Measurements from ENCODE around the gene FAM124A. TPM values are rescaled to one million over a fixed set of nuclear protein-coding genes. Genes with fewer than 3 reads are reported as not detected.
A peak's percentile ranks its signal among the peaks of the same experiment; 100 is the strongest.

The FAM124A gene
- total and polyA plus RNA-seq, 2 experiments from 2014 or later, result 37.7 to 109 TPM

DNA sequence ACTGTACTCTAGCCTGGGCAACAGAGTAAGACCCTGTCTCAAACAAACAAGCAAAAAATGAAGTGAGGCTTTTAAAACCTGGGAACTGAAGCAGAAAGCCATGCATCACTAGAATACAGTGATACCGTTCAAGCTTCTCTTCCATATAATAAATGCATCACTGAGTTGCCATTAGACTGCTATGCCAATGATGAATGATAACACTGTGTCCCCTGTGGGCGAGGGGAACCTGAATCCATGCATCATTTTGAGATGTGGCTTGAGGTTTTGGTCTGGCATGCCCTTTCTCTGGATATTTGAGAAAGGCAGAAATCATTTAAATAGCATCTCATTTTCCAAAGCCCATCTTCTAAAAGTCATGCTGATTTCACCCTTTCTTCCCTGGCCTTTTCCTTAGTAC, 1.5 kb upstream of the FAM124A start:
- no peak overlapping the region for H3K27ac Mint-ChIP-seq
- Histone ChIP-seq H3K79me2 (replicated peaks; ENCODE audit: insufficient read depth) (peaks cover 33% of the 10 kb centered on the region), H2AFZ (no peak overlapping the region), H3K36me3 (ENCODE audit: insufficient read depth) (no peaks in the 10 kb centered on the region), H3K27me3 (ENCODE audit: insufficient read depth) (peaks cover 2% of the 10 kb centered on the region; the same call in 1 of the 2 replicates), H3K4me1 (ENCODE audit: insufficient read depth) (peaks cover 47% of the 10 kb centered on the region), H3K27ac (ENCODE audit: low read depth) (no peak overlapping the region), H3K4me3 (no peak overlapping the region; the same call in 1 of the 2 replicates), H3F3A (replicated peaks; ENCODE audit: low read depth) (peaks cover 7% of the 10 kb centered on the region), H4K20me1 (replicated peaks; ENCODE audit: insufficient read depth) (peaks cover 3% of the 10 kb centered on the region; the same call in 1 of the 2 replicates), H3K4me2 (peak overlapping the region; percentile 92), H3K9me2 (ENCODE audit: insufficient read depth) (peaks cover 8% of the 10 kb centered on the region; the same call in 1 of the 2 replicates)
- peaks cover 33% of the 10 kb centered on the region for H3K36me3 Mint-ChIP-seq (ENCODE audit: low read depth)
- TF ChIP-seq STAT1 (IDR thresholded peaks at IDR 0.05; ENCODE audit: unreplicated experiment), result no peak
- no peak for TF ChIP-seq NANOG (IDR thresholded peaks at IDR 0.05; ENCODE audit: borderline replicate concordance)
- no peak for TF ChIP-seq EZH2phosphoT487 (IDR thresholded peaks at IDR 0.05; ENCODE audit: unreplicated experiment)
- TF ChIP-seq, protein P1, sequence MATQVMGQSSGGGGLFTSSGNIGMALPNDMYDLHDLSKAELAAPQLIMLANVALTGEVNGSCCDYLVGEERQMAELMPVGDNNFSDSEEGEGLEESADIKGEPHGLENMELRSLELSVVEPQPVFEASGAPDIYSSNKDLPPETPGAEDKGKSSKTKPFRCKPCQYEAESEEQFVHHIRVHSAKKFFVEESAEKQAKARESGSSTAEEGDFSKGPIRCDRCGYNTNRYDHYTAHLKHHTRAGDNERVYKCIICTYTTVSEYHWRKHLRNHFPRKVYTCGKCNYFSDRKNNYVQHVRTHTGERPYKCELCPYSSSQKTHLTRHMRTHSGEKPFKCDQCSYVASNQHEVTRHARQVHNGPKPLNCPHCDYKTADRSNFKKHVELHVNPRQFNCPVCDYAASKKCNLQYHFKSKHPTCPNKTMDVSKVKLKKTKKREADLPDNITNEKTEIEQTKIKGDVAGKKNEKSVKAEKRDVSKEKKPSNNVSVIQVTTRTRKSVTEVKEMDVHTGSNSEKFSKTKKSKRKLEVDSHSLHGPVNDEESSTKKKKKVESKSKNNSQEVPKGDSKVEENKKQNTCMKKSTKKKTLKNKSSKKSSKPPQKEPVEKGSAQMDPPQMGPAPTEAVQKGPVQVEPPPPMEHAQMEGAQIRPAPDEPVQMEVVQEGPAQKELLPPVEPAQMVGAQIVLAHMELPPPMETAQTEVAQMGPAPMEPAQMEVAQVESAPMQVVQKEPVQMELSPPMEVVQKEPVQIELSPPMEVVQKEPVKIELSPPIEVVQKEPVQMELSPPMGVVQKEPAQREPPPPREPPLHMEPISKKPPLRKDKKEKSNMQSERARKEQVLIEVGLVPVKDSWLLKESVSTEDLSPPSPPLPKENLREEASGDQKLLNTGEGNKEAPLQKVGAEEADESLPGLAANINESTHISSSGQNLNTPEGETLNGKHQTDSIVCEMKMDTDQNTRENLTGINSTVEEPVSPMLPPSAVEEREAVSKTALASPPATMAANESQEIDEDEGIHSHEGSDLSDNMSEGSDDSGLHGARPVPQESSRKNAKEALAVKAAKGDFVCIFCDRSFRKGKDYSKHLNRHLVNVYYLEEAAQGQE (IDR thresholded peaks at IDR 0.05; ENCODE audit: unreplicated experiment), result no peak
- no peak for TF ChIP-seq ZNF114 (CRISPR knock-in tag; IDR thresholded peaks at IDR 0.05)
- TF ChIP-seq POLR2AphosphoS5 (IDR thresholded peaks at IDR 0.05; ENCODE audit: low read depth), result no peak
- TF ChIP-seq, protein P2, sequence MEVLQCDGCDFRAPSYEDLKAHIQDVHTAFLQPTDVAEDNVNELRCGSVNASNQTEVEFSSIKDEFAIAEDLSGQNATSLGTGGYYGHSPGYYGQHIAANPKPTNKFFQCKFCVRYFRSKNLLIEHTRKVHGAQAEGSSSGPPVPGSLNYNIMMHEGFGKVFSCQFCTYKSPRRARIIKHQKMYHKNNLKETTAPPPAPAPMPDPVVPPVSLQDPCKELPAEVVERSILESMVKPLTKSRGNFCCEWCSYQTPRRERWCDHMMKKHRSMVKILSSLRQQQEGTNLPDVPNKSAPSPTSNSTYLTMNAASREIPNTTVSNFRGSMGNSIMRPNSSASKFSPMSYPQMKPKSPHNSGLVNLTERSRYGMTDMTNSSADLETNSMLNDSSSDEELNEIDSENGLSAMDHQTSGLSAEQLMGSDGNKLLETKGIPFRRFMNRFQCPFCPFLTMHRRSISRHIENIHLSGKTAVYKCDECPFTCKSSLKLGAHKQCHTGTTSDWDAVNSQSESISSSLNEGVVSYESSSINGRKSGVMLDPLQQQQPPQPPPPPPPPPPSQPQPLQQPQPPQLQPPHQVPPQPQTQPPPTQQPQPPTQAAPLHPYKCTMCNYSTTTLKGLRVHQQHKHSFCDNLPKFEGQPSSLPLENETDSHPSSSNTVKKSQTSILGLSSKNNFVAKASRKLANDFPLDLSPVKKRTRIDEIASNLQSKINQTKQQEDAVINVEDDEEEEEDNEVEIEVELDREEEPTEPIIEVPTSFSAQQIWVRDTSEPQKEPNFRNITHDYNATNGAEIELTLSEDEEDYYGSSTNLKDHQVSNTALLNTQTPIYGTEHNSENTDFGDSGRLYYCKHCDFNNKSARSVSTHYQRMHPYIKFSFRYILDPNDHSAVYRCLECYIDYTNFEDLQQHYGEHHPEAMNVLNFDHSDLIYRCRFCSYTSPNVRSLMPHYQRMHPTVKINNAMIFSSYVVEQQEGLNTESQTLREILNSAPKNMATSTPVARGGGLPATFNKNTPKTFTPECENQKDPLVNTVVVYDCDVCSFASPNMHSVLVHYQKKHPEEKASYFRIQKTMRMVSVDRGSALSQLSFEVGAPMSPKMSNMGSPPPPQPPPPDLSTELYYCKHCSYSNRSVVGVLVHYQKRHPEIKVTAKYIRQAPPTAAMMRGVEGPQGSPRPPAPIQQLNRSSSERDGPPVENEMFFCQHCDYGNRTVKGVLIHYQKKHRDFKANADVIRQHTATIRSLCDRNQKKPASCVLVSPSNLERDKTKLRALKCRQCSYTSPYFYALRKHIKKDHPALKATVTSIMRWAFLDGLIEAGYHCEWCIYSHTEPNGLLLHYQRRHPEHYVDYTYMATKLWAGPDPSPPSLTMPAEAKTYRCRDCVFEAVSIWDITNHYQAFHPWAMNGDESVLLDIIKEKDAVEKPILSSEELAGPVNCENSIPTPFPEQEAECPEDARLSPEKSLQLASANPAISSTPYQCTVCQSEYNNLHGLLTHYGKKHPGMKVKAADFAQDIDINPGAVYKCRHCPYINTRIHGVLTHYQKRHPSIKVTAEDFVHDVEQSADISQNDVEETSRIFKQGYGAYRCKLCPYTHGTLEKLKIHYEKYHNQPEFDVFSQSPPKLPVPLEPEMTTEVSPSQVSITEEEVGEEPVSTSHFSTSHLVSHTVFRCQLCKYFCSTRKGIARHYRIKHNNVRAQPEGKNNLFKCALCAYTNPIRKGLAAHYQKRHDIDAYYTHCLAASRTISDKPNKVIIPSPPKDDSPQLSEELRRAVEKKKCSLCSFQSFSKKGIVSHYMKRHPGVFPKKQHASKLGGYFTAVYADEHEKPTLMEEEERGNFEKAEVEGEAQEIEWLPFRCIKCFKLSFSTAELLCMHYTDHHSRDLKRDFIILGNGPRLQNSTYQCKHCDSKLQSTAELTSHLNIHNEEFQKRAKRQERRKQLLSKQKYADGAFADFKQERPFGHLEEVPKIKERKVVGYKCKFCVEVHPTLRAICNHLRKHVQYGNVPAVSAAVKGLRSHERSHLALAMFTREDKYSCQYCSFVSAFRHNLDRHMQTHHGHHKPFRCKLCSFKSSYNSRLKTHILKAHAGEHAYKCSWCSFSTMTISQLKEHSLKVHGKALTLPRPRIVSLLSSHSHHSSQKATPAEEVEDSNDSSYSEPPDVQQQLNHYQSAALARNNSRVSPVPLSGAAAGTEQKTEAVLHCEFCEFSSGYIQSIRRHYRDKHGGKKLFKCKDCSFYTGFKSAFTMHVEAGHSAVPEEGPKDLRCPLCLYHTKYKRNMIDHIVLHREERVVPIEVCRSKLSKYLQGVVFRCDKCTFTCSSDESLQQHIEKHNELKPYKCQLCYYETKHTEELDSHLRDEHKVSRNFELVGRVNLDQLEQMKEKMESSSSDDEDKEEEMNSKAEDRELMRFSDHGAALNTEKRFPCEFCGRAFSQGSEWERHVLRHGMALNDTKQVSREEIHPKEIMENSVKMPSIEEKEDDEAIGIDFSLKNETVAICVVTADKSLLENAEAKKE (CRISPR knock-in tag; IDR thresholded peaks at IDR 0.05), result no peak
- no peak for TF ChIP-seq JUNB (IDR thresholded peaks at IDR 0.05; ENCODE audit: unreplicated experiment)
- TF ChIP-seq, protein P3, sequence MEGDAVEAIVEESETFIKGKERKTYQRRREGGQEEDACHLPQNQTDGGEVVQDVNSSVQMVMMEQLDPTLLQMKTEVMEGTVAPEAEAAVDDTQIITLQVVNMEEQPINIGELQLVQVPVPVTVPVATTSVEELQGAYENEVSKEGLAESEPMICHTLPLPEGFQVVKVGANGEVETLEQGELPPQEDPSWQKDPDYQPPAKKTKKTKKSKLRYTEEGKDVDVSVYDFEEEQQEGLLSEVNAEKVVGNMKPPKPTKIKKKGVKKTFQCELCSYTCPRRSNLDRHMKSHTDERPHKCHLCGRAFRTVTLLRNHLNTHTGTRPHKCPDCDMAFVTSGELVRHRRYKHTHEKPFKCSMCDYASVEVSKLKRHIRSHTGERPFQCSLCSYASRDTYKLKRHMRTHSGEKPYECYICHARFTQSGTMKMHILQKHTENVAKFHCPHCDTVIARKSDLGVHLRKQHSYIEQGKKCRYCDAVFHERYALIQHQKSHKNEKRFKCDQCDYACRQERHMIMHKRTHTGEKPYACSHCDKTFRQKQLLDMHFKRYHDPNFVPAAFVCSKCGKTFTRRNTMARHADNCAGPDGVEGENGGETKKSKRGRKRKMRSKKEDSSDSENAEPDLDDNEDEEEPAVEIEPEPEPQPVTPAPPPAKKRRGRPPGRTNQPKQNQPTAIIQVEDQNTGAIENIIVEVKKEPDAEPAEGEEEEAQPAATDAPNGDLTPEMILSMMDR (conservative IDR thresholded peaks at IDR 0.05; ENCODE audit: low read depth in 2 of 2), result no peak
- TF ChIP-seq CREB1 (CRISPR knock-in tag; IDR thresholded peaks at IDR 0.05; ENCODE audit: low read depth), result no peak
- no peak for TF ChIP-seq ZNF331 (CRISPR knock-in tag; IDR thresholded peaks at IDR 0.05; ENCODE audit: low read depth)
- TF ChIP-seq, protein P4, sequence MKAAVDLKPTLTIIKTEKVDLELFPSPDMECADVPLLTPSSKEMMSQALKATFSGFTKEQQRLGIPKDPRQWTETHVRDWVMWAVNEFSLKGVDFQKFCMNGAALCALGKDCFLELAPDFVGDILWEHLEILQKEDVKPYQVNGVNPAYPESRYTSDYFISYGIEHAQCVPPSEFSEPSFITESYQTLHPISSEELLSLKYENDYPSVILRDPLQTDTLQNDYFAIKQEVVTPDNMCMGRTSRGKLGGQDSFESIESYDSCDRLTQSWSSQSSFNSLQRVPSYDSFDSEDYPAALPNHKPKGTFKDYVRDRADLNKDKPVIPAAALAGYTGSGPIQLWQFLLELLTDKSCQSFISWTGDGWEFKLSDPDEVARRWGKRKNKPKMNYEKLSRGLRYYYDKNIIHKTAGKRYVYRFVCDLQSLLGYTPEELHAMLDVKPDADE (IDR thresholded peaks at IDR 0.05), result no peak
- TF ChIP-seq EZH2 (IDR thresholded peaks at IDR 0.05; ENCODE audit: low read depth, unreplicated experiment), result no peak
- ATAC-seq, result no peak
- H3K4me1 Mint-ChIP-seq, result peaks cover 45% of the 10 kb centered on the region
- no peak for DNase-seq (ENCODE audit: low spot score)
- peaks cover 17% of the 10 kb centered on the region for H3K27me3 Mint-ChIP-seq (ENCODE audit: insufficient read depth, low read depth, poor library complexity)
- peaks cover 7% of the 10 kb centered on the region; the same call in 2 of the 3 replicates for H3K9me3 Mint-ChIP-seq
- H3K4me3 Mint-ChIP-seq, result no peak overlapping the region; the same call in 2 of the 3 replicates
